ENCODE data around the gene CLDND2.
A peak's percentile ranks its signal among the peaks of the same experiment; 100 is the strongest.

The CLDND2 gene

DNA sequence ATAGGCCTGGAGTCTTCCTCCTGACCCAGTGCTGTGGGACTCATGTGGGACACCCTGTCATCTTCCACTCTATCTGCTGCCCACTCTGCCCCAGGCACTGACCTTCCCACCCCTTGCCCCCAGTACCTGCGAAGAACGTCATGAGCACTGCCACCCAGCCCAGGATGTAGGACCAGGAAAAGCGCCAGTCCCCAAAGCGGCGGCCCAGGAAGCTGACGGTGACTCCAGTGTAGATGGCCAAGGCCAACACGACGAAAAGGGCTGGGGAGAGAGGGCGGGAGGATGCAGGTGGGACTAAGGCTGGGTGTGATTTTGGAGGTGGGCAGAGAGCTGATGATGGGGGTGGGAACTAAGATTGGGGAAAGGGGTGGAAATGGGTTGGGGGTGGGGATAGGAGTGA lies 11.6 kb upstream of the CLDND2 start:
- no peak for DNase-seq (ENCODE audit: low spot score)

- DNase-seq (ENCODE audit: low spot score) = no peak
Measured at GRCh38 chr19:51377422-51377821, 8.6 kb upstream of the CLDND2 start.

- no peak for DNase-seq (ENCODE audit: low spot score)
Measured at GRCh38 chr19:51375504-51376221, 6.9 kb upstream of the CLDND2 start.

- no peak for DNase-seq (ENCODE audit: low spot score)
Measured at GRCh38 chr19:51372649-51373504, 4.1 kb upstream of the CLDND2 start, which contains the start of gene NKG7. Gene NKG7 (minus strand): TSS chr19:51372654. CDS start chr19:51372535, 119 bp downstream.

GRCh38 chr19:51372021-51372648 lies 3.3 kb upstream of the CLDND2 start:
- no peak for DNase-seq (ENCODE audit: low spot score)

GRCh38 chr19:51371186-51371690 lies 2.4 kb upstream of the CLDND2 start:
- no peak for DNase-seq (ENCODE audit: low spot score)

DNA sequence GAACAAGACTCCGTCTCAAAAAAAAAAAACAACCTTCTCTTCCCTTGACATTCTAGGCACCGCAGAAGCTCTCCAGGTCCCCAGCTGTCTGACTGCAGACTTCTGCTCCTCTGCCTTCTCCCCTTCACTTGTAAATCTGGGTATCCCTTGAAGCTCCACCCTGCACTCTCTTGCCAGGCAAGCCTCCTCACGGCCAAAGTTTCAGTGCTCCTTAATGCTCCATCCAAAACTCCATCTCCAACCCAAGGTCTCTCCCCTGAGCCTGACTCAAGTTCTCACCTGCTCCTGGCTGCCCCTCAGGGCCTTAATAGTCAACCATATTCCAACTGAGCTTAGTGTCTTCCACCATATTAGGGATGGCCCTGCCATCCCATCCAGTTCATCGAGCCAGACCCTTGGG lies 1.4 kb upstream of the CLDND2 start:
- no peak for DNase-seq (ENCODE audit: low spot score)

GRCh38 chr19:51367565-51368365 lies 1.0 kb downstream of the CLDND2 start:
- peak; percentile 89 for DNase-seq (ENCODE audit: low spot score)

DNA sequence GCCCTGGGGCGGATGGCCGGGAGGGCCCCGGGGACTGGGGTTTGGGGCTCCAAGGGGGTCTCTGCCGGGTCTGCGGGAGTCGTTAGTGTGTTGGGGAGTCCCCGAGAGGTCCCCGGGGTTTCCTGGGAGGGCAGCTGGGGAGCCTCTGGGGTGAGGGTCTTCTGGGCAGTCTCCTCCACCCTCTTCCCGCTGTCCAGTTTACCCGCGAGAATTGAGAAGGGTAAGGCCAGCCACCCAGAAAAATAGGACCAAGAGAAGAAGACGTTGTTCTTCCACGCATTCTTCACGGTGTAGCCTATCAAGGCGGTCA lies 1.6 kb downstream of the CLDND2 start:
- DNase-seq (ENCODE audit: low spot score) = no peak

- peak; percentile 94 for DNase-seq (ENCODE audit: low spot score)
Measured at GRCh38 chr19:51366389-51367254, 2.2 kb downstream of the CLDND2 start.

DNA sequence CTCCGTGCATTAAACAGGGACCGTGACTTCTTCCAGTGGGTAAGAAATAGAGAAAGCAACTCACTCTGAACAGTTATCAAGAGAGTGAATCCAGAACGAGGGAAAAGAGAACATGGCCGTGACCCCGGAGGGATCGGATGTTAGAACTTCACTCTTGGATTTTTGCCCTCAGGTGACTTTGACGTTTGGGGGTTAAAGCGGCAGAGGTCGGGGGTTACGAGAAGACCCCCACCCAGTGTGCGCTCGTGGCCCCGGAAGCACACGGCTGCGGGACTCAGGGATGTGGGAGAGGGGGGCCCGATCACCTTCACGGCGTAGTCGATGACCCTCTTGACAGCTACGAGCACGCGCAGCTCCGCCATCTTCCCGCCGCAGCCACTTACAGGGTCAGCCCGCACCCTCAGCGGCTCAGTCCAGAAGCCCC lies 2.8 kb downstream of the CLDND2 start, which contains the start of gene ETFB:
Gene ETFB, minus strand, starts transcription at position 424 of the 424 bp plus-strand sequence. Its CDS starts 62 bp downstream, at position 362.
- no peak for DNase-seq (ENCODE audit: low spot score)

GRCh38 chr19:51365211-51365964 lies 3.4 kb downstream of the CLDND2 start:
- peak; percentile 30 for DNase-seq (ENCODE audit: low spot score)

DNA sequence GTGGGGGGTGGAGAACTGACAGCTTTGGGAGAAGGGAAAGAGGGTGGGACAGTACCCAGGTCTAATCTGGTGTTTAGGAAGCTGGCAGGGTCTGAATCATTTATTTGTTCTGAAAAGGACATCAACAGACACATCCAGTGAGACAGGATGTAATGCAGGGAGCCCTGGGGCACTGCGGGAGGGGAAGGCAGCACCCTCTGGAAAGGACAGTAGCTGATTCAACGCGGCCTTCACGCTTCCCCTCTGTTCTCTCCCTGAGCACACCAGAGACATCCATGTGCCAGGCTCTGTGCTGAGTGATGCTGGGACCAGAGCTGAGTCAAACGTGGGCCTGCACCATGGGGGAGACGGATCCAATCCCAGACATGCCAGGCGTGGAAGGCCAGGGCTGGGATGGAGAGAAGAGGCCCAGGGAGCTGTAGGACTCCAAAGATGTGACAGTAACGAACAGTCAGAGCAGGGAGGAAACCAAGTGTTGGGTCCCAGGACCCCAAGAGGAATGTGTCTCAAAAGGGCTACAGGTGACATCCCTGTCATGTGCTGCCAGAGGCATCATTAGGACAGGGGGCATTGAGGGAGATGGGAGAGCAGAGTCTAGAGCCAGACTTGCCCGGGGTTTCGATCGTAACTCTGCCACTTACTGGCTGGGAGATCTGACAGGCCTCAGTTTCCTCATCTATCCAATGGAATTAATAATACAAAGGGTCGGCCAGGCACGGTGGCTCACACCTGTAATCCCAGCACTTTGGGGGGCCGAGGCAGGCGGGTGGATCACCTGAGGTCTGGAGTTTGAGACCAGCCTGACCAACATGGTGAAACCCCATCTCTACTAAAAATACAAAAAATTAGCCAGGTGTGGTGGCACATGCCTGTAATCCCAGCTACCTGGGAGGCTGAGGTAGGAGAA lies 4.3 kb downstream of the CLDND2 start:
- DNase-seq (ENCODE audit: low spot score) = no peak

- DNase-seq (ENCODE audit: low spot score) = no peak
Measured at GRCh38 chr19:51361239-51361638, 7.6 kb downstream of the CLDND2 start.

- no peak for DNase-seq (ENCODE audit: low spot score)
Measured at GRCh38 chr19:51359294-51359693, 9.5 kb downstream of the CLDND2 start.

- no peak for DNase-seq (ENCODE audit: low spot score)
Measured at GRCh38 chr19:51357952-51358351, 10.9 kb downstream of the CLDND2 start.

GRCh38 chr19:51356159-51356801 lies 12.5 kb downstream of the CLDND2 start:
- no peak for DNase-seq (ENCODE audit: low spot score)

- DNase-seq (ENCODE audit: low spot score) = no peak
Measured at GRCh38 chr19:51354742-51355148, 14.1 kb downstream of the CLDND2 start.

Data from HuH-7.5 (cell line).